NOMO-1 treated with dmso at 0.1 percent for 144 hours (cell line): ENCODE data around the gene SLC15A2.
"Not testable (repeated sequence)": the region's sequence is repeated elsewhere in the genome, so short reads cannot be mapped to it uniquely, and the experiment has no call there.

Experiments
- DNase-seq: peaks from one replicate; lab custom pipeline; 2025; ENCODE audit not compliant: unreplicated experiment; lab: John Stamatoyannopoulos, UW

The SLC15A2 gene

DNA sequence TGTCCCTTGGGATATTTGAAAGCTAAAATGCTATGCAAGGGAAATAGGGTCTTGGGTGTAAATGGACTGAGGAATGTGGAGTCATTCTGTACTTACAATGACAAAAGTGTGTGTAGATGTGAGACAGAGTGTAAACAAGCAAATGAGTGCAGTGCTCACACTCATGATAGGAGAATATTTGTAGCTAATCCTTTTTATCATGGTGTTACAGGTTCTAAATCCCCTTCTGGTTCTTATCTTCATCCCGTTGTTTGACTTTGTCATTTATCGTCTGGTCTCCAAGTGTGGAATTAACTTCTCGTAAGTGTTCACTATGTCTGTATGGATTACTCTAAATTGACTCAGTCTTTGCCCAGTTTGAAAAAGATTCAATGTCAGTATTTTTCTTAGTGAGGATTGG, 30.5 kb downstream of the SLC15A2 start:
- DNase-seq = no peak

DNA sequence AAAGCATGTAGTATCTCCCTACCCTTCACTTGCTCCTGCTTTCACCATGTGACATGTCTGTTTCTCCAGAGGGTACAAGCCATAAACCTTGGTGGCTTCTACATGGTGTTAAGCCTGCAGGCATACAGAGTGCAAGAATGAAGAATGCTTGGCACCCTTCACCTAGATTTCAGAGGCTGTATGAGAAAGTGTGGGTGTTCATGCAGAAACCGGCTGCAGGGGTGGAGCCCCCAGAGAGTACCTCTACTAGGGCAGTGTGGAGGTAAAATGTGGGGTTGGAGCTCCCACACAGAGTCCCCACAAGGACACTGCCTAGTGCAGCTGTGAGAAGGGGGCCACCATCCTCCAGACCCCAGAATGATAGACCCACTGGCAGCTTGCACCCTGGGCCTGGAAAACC, 32.2 kb downstream of the SLC15A2 start:
- DNase-seq = no peak

DNA sequence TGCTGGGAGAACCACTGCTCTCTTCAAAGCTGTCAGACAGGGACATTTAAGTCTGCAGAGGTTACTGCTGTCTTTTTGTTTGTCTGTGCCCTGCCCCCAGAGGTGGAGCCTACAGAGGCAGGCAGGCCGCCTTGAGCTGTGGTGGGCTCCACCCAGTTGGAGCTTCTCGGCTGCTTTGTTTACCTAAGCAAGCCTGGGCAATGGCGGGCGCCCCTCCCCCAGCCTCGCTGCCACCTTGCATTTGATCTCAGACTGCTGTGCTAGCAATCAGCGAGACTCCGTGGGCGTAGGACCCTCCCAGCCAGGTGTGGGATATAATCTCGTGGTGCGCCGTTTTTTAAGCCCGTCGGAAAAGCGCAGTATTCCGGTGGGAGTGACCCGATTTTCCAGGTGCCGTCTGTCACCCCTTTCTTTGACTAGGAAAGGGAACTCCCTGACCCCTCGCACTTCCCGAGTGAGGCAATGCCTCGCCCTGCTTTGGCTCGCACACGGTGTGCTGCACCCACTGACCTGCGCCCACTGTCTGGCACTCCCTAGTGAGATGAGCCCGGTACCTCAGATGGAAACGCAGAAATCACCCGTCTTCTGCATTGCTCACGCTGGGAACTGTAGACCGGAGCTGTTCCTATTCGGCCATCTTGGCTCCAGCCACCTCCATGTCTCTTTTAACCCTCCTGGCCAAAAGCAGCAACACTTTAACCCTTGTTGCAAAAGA, 44.1 kb downstream of the SLC15A2 start:
- DNase-seq = not testable (repeated sequence)

DNA sequence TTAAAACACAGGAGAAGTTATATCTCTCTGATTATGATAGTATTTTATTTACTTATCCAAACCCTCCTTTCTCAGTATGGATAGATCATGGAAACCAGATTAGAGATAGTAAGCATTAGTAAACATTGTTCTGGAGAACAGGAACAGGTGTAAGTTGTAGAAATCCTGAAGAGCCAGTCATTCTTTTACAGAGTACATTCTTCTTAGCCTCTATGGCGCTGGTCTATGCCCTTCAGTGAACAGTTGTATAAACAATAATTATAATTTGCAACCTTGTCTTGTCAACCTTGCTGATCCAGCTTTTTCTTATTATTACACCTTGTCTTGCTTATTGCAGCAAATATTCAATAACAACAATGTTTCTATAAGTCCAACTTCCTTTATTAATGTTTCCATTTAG, 47.4 kb downstream of the SLC15A2 start:
- DNase-seq = no peak

DNA sequence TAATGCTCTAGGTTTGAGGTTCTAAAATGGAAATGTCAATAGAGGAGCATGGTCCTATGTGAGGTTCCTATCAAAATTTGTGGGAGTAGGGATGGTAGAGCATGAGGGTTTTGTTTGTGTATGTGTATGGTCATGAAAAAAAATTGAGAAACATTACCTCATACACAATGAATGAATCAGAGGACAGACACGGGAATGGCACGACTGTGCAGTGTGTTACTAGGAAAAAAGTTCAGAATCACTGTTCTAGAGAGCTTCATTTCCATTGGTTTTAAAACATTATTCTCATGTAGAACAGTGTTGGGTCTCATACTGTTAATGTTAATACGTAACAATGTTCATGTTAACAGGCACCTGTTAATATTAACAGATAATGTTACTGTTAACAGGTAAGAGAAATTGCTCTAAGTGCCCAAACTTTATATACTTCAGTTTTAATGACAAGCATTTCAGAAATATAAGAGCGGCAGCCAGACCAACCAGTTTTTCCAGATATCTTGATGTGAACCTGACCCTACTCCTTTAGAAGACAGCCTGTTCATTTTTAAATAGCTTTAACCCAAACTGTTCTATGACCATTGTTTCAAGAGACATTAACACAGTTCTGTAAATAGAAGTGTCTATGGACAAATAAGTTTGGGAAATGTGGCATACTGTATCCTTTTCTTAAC, 48.0 kb downstream of the SLC15A2 start:
- no peak for DNase-seq

DNA sequence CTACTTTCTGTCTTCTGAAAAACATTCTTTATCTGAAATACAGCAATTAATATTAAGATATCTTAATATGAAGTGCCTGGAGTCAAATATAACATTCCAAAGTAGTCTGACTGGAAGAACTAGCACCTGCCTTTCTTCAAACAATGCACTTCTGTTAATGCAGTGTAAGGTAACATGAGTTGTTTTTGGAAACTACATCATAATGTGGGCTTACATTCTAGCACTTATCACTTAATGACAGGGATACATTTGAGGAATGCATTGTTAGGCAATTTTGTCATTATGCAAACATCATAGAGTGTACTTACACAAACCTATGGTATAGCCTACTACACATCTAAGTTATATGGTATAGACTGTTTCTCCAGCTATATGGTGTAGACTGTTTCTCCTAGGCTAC, 49.2 kb downstream of the SLC15A2 start:
- DNase-seq = no peak

DNA sequence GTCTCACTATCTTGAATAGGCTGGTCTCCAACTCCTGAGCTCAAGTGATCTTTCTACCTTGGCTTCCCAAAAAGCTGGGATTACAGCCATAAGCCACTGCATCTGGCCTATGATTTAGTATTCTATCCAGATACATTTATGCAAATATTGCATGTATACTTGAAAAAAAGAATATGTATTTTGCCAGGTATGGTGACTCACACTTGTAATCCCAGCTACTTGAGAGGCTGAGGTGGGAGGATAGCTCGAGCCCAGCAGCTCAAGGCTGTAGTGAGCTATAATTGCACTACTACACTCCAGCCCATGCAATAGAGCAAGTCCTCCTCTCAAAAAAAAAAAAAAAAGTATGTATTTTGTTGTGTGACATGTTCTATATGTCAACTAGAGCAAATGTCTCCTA, 54.4 kb downstream of the SLC15A2 start:
- DNase-seq = no peak

DNA sequence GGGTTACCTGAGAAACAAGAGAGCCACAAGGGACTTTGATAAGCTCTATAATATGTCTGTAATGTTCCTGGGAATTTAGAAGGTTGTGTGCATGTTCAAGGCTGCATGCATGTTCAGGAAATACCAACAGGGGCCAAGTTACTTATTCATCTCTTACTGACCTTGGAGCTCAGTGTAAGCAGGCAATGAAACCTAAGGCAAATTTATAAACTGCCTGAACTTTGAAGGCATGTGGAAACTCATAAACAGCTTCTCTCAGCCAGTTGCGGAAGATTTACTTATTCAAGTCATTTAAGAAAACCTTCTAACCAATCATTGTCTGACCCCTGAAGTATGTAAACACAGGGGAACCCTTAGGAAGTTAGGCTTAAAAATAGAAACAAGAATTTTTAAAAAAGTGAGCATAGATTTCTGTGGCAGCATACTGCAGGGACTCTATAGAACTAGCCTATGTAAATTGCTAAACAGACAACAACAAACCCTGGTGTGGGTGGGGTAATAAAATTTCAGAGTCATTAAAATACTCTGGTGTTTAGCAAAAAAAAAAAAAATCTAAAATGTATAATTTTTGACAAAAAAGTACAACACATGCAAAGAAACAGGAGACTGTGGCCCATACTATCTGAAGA, 57.2 kb downstream of the SLC15A2 start:
- no peak for DNase-seq

DNA sequence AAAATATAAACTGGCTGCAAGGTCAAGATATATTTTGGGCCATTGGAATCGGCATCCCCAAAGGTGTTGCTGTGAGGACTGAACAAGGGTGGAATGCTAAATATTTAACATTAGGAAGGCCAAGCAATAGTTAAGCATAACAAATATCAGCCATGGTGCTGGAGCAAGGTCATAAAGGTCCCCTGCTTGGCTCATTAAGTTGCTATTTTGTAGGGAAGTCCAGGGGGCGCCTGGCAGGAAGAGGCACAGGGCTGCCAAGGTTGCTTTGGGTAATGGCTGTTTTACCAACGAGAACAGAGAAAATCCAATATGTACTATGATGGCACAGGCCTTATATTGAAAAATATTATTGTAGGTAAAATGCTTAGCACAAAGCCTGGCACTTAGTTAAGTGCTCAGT, 62.2 kb downstream of the SLC15A2 start:
- no peak for DNase-seq

DNA sequence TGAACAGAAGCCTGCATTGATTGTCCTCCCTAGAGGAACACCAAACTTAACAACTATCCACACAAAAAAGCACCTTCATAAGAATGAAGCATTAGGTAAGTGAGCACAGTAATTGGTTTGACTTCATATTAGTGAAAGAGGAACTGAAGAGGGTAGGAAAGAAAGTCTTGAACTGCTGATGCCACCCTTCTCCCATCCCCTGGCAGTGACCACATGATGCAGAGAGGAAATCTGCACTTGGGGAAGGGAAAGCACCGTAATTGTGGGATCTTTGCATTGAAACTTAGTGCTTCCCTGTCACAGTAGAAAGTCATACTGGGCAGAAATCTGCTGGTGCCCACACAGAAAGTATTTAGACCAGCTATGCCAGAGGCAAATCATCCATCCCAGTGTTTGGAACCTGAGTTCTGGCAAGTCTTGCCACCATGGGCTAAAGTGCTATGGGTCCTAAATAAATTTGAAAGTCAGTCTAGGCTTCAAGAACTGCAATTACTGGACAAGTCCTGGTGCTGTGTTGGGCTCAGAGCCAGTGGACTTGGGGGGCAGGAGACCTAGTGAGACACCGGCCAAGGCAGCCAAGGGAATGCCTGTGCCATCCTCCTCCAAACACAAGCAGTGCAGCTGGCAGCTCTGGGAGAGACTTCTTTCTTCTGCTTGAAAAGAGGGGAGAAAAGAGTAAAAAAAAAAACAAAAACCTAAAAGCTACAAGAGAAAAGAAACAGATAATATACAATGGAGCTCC, 63.6 kb downstream of the SLC15A2 start:
- DNase-seq = no peak

DNA sequence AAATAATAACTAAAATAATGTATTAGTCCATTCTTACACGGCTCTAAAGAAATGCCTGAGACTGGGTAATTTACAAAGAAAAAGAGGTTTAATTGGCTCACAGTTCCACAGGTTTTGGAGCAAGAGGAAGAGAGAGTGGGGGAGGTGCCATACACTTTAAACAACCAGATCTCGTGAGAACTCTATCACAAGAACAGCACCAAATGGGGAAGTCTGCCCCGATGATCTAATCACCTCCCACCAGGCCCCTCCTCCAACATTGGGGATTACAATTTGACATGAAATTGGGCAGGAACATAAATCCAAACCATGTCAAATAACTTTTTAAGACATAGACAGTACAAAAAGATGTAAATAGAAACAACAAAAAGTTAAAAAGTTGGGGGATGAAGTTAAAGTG, 64.6 kb downstream of the SLC15A2 start:
- no peak for DNase-seq

DNA sequence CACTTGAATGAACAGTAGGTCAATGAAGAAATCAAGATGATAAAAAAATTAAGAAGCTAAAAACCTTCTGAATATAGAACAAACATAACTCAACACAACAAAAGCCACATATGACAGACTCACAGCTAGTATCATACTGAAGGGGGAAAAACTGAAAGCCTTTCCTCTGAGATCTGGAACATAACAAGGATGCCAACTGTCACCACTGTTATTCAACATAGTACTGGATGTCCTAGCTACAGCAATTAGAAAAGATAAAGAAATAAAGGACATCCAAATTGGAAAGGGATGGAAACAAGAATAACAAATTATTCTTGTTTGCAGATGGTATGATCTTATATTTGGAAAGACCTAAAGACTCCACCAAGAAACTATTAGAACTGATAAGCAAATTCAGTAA, 67.1 kb downstream of the SLC15A2 start:
- no peak for DNase-seq

DNA sequence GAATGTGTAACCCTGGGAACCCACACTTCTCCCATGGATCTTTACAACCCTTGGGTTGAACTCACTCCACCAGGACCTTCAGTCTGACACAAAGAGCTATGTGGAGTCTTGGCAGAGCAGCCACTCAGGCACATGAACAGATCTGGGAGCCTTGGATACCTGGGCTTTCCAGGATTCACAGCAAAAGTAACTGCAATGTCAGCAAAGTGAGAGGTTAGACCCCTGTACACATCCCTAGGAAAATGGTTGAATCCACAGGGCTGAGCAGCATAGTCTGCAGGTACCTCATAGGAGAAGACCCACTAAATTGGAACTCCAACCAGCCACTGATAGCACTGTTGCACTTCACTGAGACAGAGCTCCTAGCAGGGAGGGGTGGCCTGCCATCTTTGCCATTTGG, 68.2 kb downstream of the SLC15A2 start:
- no peak for DNase-seq

DNA sequence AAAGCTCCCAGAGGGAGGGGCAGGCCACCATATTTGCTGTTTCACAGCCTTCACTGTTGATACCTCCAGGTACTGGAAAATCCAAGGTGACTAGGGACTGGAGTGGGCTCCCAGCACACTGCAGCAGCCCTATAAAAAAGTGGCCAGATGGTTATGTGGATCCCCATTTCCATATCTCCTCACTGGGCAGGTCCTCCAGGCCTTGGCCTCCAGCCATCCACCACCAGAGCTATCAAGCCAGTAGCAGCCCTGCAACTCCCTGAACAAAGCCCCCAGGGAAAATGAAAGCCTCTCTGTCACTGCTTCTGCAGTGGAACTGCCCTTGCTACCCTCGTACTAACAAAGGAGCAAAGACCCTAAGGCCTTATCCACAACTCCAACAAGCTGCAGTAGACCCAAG, 69.4 kb downstream of the SLC15A2 start:
- no peak for DNase-seq

DNA sequence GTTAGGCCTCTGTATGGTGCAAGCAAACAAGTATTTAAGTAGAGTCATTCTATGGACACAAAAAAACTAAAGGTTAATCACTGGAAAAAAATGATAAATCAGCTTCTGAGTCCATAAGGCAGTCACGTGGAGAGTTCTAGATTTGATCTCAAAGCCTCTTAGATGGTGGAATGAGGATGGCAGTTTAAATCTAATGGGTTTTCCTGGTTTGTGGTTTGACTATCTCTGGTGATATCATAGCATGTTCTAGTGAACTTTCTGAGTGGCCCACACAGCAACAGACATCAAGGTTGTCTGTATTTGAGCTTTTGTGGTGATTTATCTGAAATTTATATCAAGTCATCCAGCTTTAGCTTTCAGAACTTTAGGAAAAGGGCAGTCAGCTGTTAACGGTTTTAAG, 75.4 kb downstream of the SLC15A2 start:
- no peak for DNase-seq

DNA sequence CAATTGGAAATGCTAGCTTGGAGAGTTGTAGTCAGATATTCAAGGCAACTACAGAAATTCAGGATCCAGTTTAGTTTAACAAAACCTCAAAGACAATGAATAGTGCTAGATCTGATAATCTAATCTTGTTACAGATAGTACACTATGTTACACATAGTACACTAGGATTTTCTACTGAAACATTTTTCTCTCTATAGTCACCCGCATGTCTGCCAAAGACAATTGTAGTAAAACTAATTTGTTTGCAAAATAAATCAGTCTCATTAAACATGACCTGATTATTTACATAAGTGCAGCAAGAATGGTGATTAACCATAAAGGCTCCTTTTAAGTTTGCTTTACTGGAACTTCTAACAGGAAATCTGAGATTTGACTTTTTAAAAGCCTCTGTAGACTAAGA, 75.8 kb downstream of the SLC15A2 start:
- DNase-seq = no peak

DNA sequence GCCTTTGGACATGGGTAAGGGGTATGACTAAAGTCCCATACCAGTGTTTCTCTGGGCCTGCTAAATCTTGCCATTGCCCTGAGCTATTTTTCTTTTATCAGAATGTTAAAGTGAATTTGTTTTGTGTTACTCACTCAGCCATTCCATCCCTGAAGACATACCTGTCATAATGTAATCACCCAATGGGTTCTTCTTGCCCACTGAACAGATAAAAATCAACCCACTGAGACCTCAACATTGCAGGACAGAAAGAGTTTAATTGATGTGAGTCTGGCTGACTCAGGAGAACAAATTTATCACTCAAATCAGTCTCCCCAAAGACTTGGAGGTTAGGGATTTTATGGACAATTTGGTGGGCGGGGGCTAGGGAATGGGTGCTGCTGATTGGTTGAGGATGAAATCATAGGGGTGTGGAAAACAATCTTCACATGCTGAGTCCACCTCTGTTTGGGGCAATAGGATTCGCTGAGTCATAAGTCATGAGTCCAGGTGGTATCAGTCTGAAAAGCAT, 80.5 kb downstream of the SLC15A2 start:
- no peak for DNase-seq

DNA sequence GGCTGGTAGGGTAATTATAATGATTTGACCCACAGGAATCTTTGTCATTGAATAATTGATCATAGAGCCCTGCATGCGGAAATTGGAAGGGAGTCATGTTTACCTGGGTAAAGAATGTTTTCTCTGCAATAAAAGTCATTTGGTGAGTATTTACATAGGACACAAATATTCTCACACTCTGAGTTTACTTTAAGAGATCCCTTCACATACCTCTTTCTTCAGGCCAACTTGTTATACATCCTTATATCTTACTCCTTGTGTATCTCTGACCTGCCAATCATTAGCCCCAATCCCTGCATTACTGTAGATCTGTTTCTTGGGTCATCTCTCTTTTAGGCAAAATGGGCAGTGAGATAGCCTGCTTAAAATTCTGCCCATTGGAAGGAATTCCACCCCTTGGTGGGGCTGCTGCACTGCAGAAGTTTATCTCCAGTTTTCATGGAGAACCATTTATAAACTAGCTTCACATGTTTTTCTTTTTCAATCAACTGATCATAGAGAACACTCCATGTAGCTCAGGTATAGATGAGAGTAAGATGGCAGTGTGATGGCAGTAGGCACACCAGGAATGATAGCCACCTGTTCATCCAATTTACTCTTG, 81.6 kb downstream of the SLC15A2 start:
- DNase-seq = no peak

DNA sequence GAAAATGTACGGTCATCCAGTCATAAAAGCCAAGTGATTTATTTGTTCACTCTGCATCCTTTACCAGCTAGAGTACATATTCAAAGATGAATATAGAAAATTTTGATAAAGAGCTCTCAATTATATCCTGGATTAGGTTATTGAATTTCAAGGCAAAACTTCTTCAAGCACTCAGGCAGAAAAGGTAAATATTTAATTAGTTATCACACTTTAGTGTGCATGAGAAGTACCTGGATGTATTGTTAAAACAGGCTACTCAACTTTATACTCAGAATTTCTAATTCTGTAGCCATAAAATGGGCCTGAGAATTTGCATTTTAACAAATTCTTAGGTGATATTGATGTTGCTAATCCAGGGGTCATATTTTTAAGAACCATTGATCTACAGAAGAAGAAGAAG, 82.5 kb downstream of the SLC15A2 start:
- DNase-seq = no peak

DNA sequence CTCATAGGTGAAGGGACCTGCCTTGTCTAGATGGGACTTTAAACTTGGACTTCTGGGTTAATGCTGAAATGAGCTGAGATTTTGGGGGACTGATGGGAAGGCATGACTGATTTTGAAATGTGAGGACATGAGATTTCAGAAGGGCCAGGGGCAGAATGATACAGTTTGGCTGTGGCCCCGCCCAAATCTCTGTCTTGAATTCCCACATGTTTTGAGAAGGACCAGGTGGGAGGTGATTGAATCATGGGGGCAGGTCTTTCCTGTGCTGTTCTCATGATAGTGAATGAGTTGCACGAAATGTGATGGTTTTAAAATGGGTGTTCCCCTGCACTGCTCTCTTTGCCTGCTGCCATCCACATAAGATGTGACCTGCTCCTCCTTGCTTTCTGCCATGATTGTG, 85.0 kb downstream of the SLC15A2 start:
- no peak for DNase-seq

DNA sequence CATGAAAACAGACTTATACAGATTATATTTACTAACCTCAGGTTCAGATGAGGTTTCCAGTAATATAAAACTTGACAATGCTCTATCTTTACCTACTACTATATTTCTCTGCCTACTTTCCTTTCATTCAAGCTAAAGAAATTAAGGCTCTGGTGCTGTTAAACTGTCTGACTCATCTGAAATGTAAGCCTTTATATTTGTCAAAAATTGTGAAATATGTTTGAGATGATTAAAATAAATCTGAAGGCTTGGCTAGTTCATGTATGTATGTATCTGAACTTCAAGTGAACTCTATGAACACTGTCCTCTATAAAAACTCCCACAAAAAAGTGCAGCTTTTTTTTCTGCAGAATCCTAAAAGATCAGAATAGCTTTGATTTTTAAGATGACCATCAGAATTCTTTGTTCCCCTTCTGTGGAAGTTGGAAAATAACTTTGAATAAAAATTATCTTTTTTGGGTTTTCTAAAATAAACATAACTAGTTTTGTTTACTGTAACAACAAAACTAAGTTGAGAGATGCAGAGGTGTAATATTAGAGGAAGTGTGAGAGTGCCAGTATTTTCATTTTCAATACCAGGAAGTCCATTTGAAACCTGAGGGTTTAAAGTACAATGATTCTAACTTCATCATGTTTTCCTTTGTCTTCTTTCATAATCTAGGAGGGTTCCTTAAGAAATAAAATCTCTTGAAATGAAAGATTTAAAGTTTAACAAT, 85.7 kb downstream of the SLC15A2 start:
- no peak for DNase-seq
